Lower leg skin (tissue), 3 donors: Measurements from ENCODE around the gene TMEM127.

Source experiments
- CTCF ChIP-seq, 3 donors: fragments of 450-650 bp; IDR thresholded peaks; one replicate each; pipeline ENCODE4 v1.5.1; 2016; ENCODE audit warnings: antibody characterized with exemption in 3 of 3, mild to moderate bottlenecking in 3 of 3, moderate library complexity in 2 of 3
- POLR2A ChIP-seq, 2 donors: fragments of 450-650 bp; IDR thresholded peaks; one replicate each; pipeline ENCODE4 v1.6.1; 2016 to 2017; ENCODE audit warnings: antibody characterized with exemption in 2 of 2, mild to moderate bottlenecking in 1 of 2, moderate library complexity in 1 of 2

GRCh38 chr2:96243843-96244242 lies 22.0 kb downstream of the TMEM127 start:
- TF ChIP-seq CTCF (IDR thresholded peaks at IDR 0.05) (no peak), POLR2A (IDR thresholded peaks at IDR 0.05) (no peak)
